ENCODE data around the gene ZNF624.

Gene ZNF624

GRCh38 chr17:16584273-16584995 is 69.2 kb downstream of the ZNF624 start:
- DNase-seq (ENCODE audit: low read depth): peak; percentile 90
- peak overlapping the region; percentile 50 for H3K4me3 ChIP-seq (replicated peaks; ENCODE audit: low read depth, low read length)
- peak; percentile 83 for TF ChIP-seq CTCF (IDR thresholded peaks at IDR 0.05; ENCODE audit: low read length, missing control alignments)

DNA sequence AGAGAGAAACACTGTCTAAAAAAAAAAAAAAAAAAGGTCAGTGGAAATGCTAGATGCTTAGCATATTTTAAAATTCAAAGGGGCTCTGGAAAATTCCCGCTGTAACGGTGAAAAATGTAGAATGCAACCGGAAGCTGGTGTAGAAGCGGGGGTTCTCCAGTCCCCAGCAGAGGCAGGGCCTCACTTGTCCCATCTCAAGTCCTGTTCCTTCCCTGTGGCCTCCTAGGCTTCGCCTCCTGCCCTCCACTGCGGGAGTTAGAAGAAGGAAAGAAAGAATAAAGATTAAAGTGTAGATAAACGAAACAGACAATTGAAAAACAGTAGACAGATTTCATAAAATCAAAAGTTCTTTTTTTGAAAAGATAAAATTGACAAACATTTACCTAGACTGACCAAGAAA is 69.9 kb downstream of the ZNF624 start:
- TF ChIP-seq CTCF (IDR thresholded peaks at IDR 0.05; ENCODE audit: low read length, missing control alignments): no peak
- no peak overlapping the region for H3K4me3 ChIP-seq (replicated peaks; ENCODE audit: low read depth, low read length)
- DNase-seq (ENCODE audit: low read depth): no peak

DNA sequence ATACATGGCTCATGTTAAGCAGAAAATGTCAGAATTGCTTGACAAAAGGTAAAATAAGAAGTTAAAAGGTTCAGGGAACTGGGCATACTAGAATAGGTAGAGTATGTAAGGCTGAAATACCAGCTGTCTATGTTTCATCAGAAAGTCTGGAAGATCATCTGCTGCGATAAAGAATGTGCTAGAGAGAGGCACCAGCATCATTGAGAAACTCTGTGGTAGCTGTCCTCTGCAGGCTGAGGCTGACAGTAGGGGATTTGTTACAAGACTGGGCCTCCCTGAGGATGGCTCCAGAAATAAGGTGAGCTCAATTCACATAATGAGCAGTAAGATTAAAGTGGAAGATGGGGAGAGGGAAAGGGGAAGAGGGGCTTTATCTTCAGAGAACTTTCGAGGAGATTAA is 80.2 kb downstream of the ZNF624 start:
- no peak for DNase-seq (ENCODE audit: low read depth)
- no peak for TF ChIP-seq CTCF (IDR thresholded peaks at IDR 0.05; ENCODE audit: low read length, missing control alignments)
- no peak overlapping the region for H3K4me3 ChIP-seq (replicated peaks; ENCODE audit: low read depth, low read length)

Measured in fibroblast of pulmonary artery (primary cell).